MCF 10A (cell line): Measurements from ENCODE around the gene VAC14. TPM values are rescaled to one million over a fixed set of nuclear protein-coding genes. Genes with fewer than 3 reads are reported as not detected.
A peak's percentile ranks its signal among the peaks of the same experiment; 100 is the strongest.

Source experiments
- BruUV-seq: library from RNA; stranded (reverse); fragments of 400-500 nt; replicated peaks from 2 replicates; lab custom pipeline; 2021; lab: Mats Ljungman, UMichigan
- CTCF ChIA-PET: fragments of 300-600 bp; sonication (Branson Sonifier 250); formaldehyde crosslinking; extraction: SDS; loops from one replicate; lab custom pipeline; 2021; ENCODE audit warnings: antibody characterized with exemption, inconsistent platforms; lab: Yijun Ruan, JAX
- POLR2A ChIA-PET: fragments of 300-600, 350-650 bp; sonication (Branson Sonifier 250); formaldehyde crosslinking; extraction: SDS; loops from one replicate; lab custom pipeline; 2020; ENCODE audit warnings: antibody characterized with exemption, inconsistent platforms; lab: Yijun Ruan, JAX
- DNase-seq: peaks from one replicate; pipeline ENCODE4 v3.0.0-alpha.2; 2018; ENCODE audit not compliant: unreplicated experiment
- H3K27ac Mint-ChIP-seq: one replicate; pipeline ENCODE4 v1.8.0; 2022; ENCODE audit warnings: mild to moderate bottlenecking, low read depth, mixed read lengths; ENCODE audit not compliant: unreplicated experiment
- H3K27me3 Mint-ChIP-seq: one replicate; pipeline ENCODE4 v1.8.0; 2022; ENCODE audit warnings: mixed read lengths; ENCODE audit not compliant: insufficient read depth, unreplicated experiment
- H3K36me3 Mint-ChIP-seq: one replicate; pipeline ENCODE4 v1.8.0; 2022; ENCODE audit warnings: mild to moderate bottlenecking, moderate library complexity, mixed read lengths; ENCODE audit not compliant: insufficient read depth, unreplicated experiment
- H3K4me1 Mint-ChIP-seq: one replicate; pipeline ENCODE4 v1.8.0; 2022; ENCODE audit warnings: mixed read lengths; ENCODE audit not compliant: insufficient read depth, unreplicated experiment
- H3K4me3 Mint-ChIP-seq: one replicate; pipeline ENCODE4 v1.8.0; 2022; ENCODE audit warnings: mild to moderate bottlenecking, moderate library complexity, mixed read lengths; ENCODE audit not compliant: unreplicated experiment
- H3K9me3 Mint-ChIP-seq: one replicate; pipeline ENCODE4 v1.8.0; 2022; ENCODE audit warnings: mixed read lengths; ENCODE audit not compliant: unreplicated experiment
- intact Hi-C: fragments of 100-400 bp; cut with micrococcal nuclease; formaldehyde crosslinking; loops from 2 replicates; pipeline ENCODE4 v1.14.1; 2022
- total RNA-seq: library from RNA; stranded (reverse); gene quantifications from 2 replicates; pipeline ENCODE4 v1.2.3, GENCODE V29; 2022
- TF ChIP-seq, protein P1 (sequence below): fragments of 200-600 bp; IDR thresholded peaks from one replicate; pipeline ENCODE4 v1.8.0; 2022; ENCODE audit warnings: antibody characterized with exemption, mild to moderate bottlenecking; ENCODE audit not compliant: unreplicated experiment

Gene VAC14
- total RNA-seq, 1 experiment from 2014 or later: 25.5 TPM

- Mint-ChIP-seq H3K36me3 (no peaks in the 10 kb centered on the region), H3K9me3 (no peaks in the 10 kb centered on the region), H3K27ac (no peak overlapping the region), H3K4me3 (peak overlapping the region; percentile 45), H3K4me1 (peaks cover 11% of the 10 kb centered on the region), H3K27me3 (no peaks in the 10 kb centered on the region)
- DNase-seq: no peak
- ChIA-PET POLR2A (interaction anchor here (0.7 to 2.7 kb wide), 6 partner anchors 76 to 130 kb away, joined by 3 to 9 read pairs (median 5); partner anchors contain the start of gene COG4), CTCF (interaction anchor here (0.6 to 4.0 kb wide), 48 partner anchors 15 to 862 kb away, joined by 3 to 61 read pairs (median 4); no protein-coding TSS in a partner anchor)
- intact Hi-C loops: loop anchor here (1.0 to 5.0 kb wide), 5 partner anchors 76 to 321 kb away; no protein-coding TSS in a partner anchor
- BruUV-seq: no TSS peak
- TF ChIP-seq, protein P1, sequence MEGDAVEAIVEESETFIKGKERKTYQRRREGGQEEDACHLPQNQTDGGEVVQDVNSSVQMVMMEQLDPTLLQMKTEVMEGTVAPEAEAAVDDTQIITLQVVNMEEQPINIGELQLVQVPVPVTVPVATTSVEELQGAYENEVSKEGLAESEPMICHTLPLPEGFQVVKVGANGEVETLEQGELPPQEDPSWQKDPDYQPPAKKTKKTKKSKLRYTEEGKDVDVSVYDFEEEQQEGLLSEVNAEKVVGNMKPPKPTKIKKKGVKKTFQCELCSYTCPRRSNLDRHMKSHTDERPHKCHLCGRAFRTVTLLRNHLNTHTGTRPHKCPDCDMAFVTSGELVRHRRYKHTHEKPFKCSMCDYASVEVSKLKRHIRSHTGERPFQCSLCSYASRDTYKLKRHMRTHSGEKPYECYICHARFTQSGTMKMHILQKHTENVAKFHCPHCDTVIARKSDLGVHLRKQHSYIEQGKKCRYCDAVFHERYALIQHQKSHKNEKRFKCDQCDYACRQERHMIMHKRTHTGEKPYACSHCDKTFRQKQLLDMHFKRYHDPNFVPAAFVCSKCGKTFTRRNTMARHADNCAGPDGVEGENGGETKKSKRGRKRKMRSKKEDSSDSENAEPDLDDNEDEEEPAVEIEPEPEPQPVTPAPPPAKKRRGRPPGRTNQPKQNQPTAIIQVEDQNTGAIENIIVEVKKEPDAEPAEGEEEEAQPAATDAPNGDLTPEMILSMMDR: no peak
Observed at GRCh38 chr16:70653406-70653805, 147.6 kb downstream of the VAC14 start.

GRCh38 chr16:70652322-70652721, 148.6 kb downstream of the VAC14 start:
- no peaks in the 10 kb centered on the region for H3K9me3 Mint-ChIP-seq
- BruUV-seq: no TSS peak
- intact Hi-C loops: loop anchor here (5.0 kb wide), 3 partner anchors 75 to 320 kb away; no protein-coding TSS in a partner anchor
- no peak overlapping the region for H3K4me3 Mint-ChIP-seq
- peaks cover 11% of the 10 kb centered on the region for H3K4me1 Mint-ChIP-seq
- H3K36me3 Mint-ChIP-seq: no peaks in the 10 kb centered on the region
- TF ChIP-seq, protein P1: no peak
- ChIA-PET POLR2A (interaction anchor here (0.6 to 0.7 kb wide), 2 partner anchors 75 to 846 kb away, joined by 3 read pairs; no protein-coding TSS in a partner anchor), CTCF (interaction anchor here (0.6 to 4.0 kb wide), 18 partner anchors 16 to 327 kb away, joined by 3 to 61 read pairs (median 9); no protein-coding TSS in a partner anchor)
- H3K27me3 Mint-ChIP-seq: no peaks in the 10 kb centered on the region
- no peak overlapping the region for H3K27ac Mint-ChIP-seq
- no peak for DNase-seq

GRCh38 chr16:70651524-70651923, 149.4 kb downstream of the VAC14 start:
- Mint-ChIP-seq H3K4me1 (peaks cover 11% of the 10 kb centered on the region), H3K27ac (no peak overlapping the region), H3K36me3 (no peaks in the 10 kb centered on the region), H3K9me3 (no peaks in the 10 kb centered on the region), H3K27me3 (no peaks in the 10 kb centered on the region), H3K4me3 (no peak overlapping the region)
- POLR2A ChIA-PET: no interaction called here
- CTCF ChIA-PET: interaction anchor here (0.5 to 3.2 kb wide), 5 partner anchors 14 to 829 kb away, joined by 3 to 22 read pairs (median 3); no protein-coding TSS in a partner anchor
- TF ChIP-seq, protein P1: no peak
- intact Hi-C loops: loop anchor here (5.0 kb wide), 3 partner anchors 74 to 319 kb away; no protein-coding TSS in a partner anchor
- no peak for DNase-seq
- BruUV-seq: no TSS peak

DNA sequence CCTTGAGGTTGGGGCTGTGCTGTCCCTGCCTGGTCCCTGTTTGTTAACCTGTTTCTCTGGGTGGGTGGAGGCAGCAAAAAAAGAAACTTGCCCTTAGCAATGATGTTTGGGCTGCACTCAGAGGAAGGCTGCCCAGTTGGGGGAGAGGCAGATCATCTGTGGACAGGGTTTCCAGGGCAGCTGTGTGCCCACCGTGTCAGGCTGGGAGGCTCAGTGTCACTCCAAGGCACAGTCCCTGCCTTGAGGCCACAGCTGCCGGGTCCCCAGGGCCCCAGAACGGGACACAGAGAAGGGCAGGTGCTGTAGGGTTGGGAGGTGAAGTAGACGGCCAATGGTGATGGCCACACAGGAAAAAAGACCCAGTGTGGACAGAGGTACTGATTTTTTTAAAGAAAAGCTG, 150.7 kb downstream of the VAC14 start:
- ChIA-PET CTCF (interaction anchor here (1.0 kb wide), 1 partner anchor 160 kb away, joined by 3 read pairs; no protein-coding TSS in a partner anchor), POLR2A (interaction anchor here (0.6 to 0.7 kb wide), 2 partner anchors 57 to 96 kb away, joined by 3 read pairs; no protein-coding TSS in a partner anchor)
- Mint-ChIP-seq H3K9me3 (no peaks in the 10 kb centered on the region), H3K36me3 (no peaks in the 10 kb centered on the region), H3K27ac (no peak overlapping the region), H3K4me1 (peaks cover 11% of the 10 kb centered on the region), H3K4me3 (no peak overlapping the region), H3K27me3 (no peaks in the 10 kb centered on the region)
- TF ChIP-seq, protein P1: no peak
- no peak for DNase-seq
- intact Hi-C loops: loop anchor here (5.0 kb wide), 3 partner anchors 73 to 318 kb away; no protein-coding TSS in a partner anchor
- no TSS peak for BruUV-seq
